Measurements from ENCODE around the gene RPS2.
"Not testable (repeated sequence)": the region's sequence is repeated elsewhere in the genome, so short reads cannot be mapped to it uniquely, and the experiment has no call there.

RPS2 gene

DNA sequence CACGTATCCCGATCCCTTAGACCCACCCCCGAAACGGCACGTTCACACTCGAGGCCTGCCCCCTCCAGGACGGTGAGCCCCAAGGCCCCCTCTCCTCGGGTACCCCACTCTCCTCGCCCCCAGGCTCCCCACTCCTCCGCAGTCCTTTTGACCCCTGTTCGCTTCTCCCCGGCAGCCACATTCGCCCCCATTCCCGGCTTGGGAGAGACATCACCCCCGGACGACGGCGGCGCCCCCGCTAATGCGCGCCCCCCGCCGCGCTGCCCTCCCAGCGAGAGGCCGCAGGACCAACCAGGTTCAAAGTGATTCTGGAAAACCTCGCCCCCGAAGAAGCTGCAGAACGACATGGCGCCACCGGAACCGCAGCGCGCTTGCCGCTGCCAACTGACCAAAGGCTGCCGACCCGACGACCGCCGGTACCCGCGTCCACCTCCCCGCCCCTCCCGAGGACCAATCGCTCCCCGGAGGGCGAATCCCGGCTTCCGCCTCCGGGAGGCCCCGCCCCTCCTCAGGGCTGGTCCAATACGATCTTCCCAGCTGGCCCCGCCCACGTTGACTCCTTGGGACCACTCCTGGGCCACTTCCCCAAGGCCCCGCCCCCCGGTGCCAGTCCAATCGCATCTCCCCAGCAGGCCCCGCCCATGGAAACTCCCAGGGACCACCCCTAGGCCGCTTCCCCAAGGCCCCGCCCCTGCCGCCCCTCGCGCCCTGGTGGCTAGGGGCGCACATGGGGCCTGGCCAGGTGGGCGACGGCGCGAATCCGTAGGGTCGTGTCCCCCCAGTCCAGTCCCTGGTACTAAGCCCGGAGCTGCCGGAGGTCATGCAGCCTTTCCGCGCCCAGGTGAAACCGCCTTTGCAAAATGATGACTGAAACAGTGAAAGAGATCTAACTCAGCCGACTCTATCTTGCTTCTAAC, 21.6 kb downstream of the RPS2 start, which contains the start of gene MSRB1:
TSS of gene MSRB1 (minus strand) at position 390 of the 917 bp plus-strand sequence. CDS start at position 347, 43 bp downstream.
- DNase-seq (ENCODE audit: extremely low read depth in 1 of 2, low read depth in 1 of 2), result peak; percentile 98 to 99

GRCh38 chr16:1942047-1942809, 22.4 kb downstream of the RPS2 start:
- DNase-seq (ENCODE audit: extremely low read depth in 1 of 2, low read depth in 1 of 2), result no peak

DNA sequence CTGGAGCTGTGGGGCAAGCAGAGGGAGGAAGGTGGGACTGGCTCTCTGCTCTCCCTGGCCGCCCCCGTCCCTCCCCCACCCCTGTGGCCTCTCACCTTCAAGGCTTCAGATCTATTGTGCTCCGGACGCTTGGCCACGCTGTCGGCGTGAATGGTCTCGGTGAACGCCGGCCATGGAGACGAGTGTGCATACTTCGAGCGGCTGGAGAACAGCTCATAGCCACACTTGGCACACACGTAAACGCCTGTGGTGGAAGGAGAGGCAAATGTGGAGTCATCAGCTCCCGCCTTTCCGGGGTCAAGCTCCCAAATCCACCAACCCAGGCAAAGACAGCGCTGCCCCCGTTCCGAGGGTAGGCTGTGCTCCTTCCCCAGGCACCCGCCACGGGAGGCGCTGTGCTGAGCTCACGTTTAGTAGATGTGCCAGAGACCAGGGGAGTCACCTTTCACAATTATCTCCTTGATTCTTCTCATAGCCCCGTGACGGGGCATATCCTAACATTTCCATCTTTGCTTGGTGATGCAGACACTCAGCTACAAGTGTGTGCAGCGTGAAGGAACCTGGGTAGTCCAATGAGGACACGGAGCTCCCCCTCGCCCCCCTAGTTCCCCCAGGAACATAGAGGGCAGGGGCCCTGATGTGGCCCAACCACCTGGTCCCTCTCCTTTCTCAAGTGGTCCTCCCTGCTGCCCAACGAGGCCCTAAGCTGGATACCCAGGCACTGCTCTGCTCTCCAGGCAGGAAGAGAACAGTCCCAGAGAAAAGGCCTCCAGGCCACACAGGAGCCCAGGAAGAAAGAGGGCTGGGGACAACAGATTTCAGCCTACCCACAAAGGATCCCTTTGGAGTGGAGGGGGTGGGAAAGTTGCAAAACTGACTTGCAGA, 23.2 kb downstream of the RPS2 start:
- no peak for DNase-seq (ENCODE audit: extremely low read depth in 1 of 2, low read depth in 1 of 2)

DNA sequence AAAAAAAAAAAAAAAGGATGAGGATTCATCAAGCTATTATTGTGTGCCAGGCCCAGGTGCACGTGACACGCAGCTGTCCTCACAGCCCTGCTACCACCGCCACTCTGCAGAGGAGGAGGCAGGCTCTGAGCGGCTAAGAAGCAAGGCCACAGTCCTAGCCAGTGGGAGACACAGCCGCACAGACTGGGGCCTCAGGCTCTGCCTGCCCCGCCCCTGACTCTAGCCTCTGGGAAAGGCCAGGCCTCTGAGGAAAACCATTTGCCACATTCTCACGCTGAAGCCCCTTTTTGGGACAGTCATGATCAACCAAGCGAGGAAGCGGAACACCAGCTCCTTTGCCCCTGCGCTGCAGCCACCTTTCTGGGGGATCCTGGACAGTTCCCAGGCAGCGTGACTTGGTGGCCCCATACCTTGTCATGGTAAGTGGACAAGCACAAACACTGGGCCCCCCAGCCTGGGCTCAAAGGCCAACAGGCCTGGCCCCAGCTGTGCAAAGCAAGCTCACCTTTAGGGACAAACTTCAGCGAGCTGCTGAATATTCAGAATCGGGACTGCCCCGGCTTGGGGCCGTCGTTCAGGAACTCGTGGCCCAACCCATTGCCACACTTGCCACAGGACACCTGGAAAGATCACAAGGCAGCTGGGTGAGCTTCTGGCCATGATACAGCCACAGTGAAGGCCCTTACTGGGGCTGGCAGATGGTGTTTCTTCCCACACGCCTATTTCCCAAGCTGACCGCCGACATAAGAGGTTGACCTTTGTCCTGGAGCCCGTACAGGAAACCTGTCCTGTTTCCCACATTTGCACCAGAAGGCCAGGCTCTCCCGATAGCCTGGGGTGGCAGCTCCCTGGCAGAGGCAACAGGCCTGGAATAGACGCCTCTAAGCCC, 24.1 kb downstream of the RPS2 start:
- DNase-seq (ENCODE audit: extremely low read depth in 1 of 2, low read depth in 1 of 2), result no peak

DNA sequence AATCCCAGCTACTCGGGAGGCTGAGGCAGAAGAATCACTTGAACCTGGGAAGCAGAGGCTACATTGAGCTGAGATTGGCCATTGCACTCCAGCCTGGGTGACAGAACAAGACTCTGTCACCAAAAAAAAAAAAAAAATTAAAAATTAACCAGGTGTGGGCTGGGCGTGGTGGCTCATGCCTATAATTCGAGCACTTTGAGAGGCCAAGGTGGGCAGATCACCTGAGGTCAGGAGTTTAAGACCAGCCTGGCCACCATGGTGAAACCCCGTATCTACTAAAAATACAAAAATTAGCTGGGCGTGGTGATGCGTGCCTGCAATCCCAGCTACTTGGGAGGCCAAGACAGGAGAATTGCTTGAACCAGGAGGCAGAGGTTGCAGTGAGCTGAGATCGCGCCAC, 24.8 kb downstream of the RPS2 start:
- DNase-seq (ENCODE audit: extremely low read depth in 1 of 2, low read depth in 1 of 2), result not testable (repeated sequence)

- DNase-seq (ENCODE audit: extremely low read depth in 1 of 2, low read depth in 1 of 2), result no peak
Observed at GRCh38 chr16:1938910-1939309, 25.7 kb downstream of the RPS2 start.

DNA sequence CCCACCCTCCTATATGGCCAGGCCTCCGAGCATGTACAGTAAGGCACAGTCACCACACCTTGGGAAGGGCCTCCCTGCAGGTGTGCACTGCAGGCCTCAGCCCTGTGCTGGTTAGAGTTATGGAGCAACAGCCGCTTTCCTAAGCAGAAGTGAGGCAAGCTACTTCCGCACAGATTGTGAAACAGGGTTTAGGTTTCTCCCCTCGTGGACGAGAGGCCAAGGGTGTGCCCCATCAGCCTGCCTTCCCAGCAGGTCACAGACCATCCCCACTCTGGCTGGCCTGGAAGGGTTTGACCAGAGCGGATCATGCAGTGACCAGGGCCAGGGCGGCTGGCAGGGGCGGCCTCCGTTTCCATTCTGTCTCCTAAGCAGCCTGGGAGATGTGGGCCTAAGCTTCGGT, 26.3 kb downstream of the RPS2 start:
- DNase-seq (ENCODE audit: extremely low read depth in 1 of 2, low read depth in 1 of 2), result no peak

DNA sequence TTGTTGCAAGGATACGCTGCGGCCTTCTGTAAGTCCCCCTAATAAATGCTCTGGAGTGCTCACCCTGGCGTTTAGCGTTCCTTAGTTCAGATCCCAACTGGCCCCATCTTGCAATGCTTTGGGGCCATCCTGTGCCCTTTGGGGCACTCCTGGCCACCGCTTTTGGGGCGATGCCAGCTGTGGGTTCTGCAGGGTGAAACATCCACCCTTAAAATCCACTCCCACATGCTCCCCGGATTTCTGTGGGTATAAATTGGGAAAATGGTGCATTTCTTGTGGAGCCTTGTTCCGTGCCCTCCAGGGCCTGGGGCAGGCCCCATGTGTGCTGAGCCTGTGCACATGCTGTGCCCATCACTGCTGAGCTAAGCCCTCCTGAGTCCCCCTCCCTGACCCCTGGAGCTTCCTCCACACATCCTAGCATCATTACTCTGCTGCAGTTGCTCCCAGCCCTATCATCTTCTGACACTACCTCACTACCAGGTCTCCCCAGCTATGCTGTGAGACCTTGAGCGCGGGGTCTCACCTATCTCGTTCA, 27.6 kb downstream of the RPS2 start:
- DNase-seq (ENCODE audit: extremely low read depth in 1 of 2, low read depth in 1 of 2), result no peak

DNA sequence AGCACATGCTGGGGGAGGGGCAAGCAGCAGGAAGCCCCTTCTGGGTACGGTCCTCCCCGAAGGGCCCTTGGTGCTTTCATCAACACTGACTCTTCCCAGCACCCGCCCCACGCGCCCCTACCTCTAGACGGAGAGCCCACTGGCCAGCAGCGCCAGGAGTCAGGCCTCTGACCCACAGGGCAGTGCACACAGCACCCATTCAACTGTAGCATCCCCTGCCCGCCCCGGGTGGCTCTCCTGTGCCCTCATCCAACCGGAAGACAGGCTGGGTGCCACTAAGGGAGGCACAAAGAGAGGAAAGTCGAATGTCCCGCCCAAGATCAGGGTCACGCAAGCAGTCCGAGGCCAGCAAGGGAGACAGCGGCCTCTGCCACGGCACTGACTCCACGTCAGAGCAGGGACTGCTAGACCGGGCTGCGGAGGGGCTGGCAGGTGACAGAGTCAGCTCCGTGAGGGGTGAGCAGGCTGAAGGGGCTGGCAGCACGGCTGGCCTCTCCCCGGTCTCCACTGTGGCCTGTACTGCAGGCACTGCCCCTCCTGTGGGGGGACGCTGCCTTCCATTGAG, 31.4 kb downstream of the RPS2 start:
- no peak for DNase-seq (ENCODE audit: extremely low read depth in 1 of 2, low read depth in 1 of 2)

DNA sequence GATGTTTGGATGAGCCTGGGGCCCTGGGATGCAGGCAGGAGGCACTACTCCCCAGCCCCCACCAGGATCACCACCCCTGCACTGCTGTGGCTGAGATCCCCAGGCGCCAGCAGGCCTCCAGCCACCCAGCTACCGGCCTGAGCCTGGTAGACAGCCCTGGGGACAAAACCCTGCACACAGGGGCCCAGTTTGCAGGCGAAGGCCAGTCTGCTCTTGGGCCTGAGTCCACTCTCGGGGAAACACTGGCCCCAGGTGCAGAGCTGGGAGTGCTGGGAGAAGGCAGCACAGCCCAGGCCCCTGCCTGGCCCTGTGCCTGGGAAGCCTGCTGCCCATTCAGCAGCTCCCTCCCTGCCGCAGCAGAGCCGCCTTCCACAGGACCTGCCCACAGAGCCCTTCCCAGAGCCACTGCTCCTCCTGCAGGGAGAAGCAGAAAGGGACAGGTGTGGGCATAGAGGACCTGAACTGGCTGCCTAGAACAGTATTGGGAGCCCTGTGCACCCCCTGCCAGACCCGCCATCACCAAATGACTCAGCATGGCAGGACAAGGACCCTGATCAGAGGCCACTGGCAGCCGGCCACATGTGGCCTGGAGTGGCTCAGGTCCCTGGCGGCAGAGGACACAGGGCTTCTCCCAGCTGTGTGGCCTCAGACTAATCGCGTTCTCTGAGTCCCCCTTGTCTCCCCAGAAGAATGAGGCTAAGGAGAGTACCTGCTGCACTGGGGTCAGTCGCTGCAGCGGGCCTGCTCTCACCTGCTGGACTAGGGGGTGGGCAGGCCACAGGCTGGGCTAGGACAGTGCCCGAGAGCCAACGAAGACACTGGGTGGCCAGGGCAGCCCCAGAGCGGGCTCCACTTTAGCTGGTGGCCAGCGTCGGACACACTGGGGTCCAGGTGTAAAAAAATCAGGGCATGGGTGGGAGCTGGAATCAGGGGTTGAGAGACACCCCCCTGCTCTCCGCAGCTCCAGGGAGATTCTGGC, 32.3 kb downstream of the RPS2 start:
- no peak for DNase-seq (ENCODE audit: extremely low read depth in 1 of 2, low read depth in 1 of 2)

- DNase-seq (ENCODE audit: extremely low read depth in 1 of 2, low read depth in 1 of 2), result no peak
Observed at GRCh38 chr16:1930338-1930720, 34.3 kb downstream of the RPS2 start.

GRCh38 chr16:1929578-1930337, 34.9 kb downstream of the RPS2 start:
- peak; percentile 70 to 94 for DNase-seq (ENCODE audit: extremely low read depth in 1 of 2, low read depth in 1 of 2)

GRCh38 chr16:1929105-1929504, 35.5 kb downstream of the RPS2 start:
- no peak for DNase-seq (ENCODE audit: extremely low read depth in 1 of 2, low read depth in 1 of 2)

DNA sequence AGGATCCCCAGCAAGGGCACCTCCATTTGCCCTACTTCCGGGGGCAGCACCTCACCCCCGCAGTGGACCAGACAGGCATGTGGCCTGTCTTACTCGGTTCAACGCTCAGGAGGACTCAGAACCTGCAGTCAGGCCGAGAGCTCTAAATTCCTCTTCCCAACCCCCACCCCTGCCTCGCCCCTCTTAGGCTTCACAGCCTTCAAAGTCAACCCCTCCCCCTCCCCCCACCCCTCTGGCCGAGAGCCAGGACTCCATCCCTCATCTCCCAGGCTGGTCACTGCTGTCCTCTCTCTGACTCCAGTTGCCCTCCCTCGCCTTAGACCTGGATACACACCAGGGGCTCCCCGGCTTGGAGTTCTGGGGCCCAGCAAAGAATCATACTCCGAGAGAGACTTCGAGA, 38.4 kb downstream of the RPS2 start:
- no peak for DNase-seq (ENCODE audit: extremely low read depth in 1 of 2, low read depth in 1 of 2)

DNA sequence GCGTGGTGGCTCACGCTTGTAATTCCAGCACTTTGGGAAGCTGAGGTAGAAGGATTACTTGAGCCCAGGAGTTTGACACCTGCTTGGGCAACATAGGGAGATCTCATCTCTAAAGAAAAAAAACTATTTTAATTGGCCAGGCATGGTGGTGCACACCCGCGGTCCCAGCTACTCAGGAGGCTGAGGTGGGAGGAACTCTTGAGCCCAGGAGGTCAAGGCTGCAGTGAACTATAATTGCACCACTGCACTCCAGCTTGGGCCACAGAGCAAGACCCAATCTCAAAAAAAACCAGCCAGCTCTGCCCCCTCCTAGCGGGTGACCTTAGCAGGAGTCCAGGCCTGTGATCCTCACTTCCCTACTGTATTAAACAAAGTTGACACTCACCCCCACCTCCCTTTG, 40.5 kb downstream of the RPS2 start:
- no peak for DNase-seq (ENCODE audit: extremely low read depth in 1 of 2, low read depth in 1 of 2)

- DNase-seq (ENCODE audit: extremely low read depth in 1 of 2, low read depth in 1 of 2), result no peak
Observed at GRCh38 chr16:1923299-1924034, 41.2 kb downstream of the RPS2 start.

- no peak for DNase-seq (ENCODE audit: extremely low read depth in 1 of 2, low read depth in 1 of 2)
Observed at GRCh38 chr16:1922357-1922756, 42.3 kb downstream of the RPS2 start.

Measured in activated CD8-positive, alpha-beta memory T cell treated with anti-CD3 and anti-CD28 coated beads for 1 hour (primary cell).